Cortex of kidney (tissue), 1 donor: ENCODE results near the gene ZACN.

Source experiments
- DNase-seq: peaks from one replicate; lab custom pipeline; 2025; lab: John Stamatoyannopoulos, UW

The ZACN gene

DNA sequence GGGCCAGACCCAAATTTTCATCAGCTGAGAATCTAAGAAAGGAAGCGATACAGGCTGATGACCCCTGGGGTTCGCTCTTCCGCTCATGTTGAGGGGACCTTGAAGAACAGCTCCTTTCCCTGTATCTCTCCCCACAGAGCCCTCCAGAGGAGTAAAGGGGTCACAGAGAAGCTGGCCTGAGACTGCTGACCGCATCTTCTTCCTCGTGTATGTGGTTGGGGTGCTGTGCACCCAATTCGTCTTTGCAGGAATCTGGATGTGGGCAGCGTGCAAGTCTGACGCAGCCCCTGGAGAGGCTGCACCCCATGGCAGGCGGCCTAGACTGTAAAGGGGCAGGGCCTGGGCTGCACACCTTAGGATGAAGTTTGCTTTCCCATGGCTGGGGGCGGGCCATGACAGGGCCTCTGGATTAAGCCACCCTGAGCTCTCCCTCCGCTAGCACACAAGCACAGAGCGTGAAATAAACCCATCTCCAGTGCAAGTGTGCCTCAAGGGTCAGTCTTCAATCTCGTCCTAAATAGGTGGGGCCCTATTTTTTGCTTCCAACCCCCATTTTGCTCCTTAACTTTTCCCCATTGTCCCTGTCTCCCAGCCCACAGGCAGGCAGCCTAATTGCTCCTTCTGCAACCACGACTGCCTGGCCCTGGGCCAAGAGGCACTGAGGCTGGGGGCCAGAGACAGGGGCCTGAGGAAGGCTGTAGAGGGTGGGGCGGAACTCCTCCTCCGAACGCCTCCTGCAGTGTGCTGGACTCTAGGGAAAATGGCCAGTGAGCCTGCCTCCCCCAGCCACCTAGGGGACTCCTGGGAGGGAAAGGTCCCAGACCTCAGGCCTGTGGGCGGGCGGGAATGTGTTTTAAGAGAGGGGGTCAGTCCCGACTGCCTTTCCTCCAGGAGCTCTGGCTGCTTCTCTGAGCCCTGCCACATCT lies 3.6 kb downstream of the ZACN start:
- no peak for DNase-seq

DNA sequence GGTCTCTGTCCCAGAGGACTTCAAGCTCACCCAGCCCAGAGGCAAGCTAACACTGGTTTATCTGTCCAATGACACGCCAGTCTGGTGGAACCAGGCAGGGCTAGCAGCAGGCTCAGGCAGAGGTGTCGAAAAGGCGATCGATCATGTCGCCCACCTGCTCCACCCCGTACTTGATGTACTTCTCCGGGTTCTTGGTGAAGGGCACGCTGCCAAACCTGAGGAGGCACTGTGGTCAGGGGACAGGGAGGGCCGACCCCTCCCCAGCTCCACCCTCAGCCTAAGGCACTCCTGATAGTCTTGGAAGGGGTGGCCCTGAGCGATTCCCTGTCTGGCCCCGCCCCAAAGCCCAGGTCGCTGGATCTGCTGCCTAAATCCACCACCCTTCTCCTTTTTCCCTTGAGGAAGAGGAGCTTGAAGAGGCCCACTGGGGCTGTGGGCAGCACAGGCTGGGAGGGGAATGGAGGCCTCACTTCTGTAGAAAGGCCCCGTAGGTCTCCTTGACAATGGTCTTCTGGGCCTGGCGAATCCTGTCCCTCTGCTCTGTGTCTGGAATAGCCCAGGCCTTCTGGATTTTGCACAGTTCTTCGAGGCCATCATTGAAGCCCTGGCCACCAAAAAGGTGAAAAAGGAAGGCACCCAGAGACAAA lies 4.7 kb downstream of the ZACN start:
- DNase-seq: no peak

DNA sequence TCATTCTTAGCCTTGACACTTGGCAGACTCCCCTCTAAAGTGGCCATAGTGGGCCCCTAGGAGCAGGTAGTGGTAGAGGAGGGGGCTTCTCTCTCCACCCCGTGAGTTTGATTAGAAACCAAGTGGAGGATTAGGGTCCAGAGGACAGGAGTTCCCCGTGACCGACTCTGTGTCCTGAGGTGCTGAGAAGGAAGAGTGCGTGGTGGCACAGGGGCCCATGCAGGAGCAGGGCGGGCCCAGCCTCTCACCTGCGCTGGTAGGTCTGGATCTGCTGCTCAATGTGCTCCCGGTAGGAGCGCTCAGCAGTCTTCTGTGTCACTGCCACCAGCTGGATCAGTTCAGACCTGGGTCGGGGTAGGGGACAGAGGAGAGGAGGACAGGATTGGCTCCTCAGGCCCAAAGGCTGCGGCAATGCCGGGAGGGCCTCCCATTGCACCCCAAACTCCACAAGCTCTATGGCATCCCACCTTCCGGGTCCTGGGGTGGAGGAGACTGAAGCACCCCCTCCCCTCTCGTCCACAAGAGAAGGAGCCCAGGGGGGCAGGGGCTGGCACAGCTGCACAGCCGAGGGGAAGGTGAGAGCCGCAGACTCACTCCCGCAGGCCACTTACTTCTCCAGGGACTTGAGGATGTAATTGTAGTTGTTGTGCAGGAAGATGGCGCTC lies 6.2 kb downstream of the ZACN start:
- no peak for DNase-seq

DNA sequence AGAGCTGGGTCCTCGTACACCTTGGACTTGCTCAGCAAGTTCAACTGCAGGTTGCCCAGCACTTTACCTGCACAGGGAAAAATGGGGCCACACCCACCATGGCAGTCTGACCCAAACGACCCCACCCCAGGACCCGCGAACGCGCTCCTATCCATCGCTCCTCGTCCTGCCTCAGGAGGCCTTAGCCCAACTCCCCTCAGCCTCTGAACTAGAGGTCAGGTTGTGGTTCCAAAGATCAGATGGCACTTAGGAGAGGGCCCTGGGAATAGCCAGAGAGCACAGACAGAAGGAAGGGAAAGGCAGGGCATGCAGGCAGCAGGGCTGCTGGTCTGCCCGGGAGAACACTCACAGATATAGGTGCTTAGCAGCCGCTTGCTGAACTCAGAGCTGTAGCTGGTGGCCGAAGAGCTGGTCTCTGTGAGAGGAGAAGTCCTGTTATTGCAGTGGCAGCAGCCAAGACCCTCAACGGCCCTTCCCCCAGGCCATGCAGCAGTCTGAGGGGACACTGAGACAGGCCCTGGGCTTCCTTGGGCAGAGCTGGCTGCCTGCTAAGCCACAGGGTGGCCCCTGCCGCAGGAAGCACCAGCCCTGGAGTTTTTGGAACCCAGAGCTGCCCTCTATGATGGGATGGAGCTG lies 6.9 kb downstream of the ZACN start:
- no peak for DNase-seq

DNA sequence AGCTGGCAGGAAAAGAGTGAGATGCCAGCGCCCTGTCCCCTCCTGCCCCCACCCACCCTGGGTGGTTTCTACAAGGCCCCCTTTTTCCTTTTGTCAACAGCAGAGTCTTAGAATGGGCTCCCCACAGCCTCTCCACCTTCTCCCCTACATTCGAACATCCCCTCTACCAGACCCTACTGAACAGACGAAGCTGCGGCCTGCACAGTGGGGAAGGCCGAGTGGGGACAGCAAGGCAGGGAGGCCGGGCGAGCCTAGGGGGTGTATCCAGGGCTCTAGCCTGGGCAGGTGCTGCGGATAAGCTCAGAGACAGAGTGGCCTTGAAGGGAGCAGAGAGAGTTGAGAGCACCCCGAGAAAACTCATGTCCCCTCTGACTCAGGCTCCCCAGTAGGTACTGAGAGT lies 7.4 kb downstream of the ZACN start:
- DNase-seq: no peak

DNA sequence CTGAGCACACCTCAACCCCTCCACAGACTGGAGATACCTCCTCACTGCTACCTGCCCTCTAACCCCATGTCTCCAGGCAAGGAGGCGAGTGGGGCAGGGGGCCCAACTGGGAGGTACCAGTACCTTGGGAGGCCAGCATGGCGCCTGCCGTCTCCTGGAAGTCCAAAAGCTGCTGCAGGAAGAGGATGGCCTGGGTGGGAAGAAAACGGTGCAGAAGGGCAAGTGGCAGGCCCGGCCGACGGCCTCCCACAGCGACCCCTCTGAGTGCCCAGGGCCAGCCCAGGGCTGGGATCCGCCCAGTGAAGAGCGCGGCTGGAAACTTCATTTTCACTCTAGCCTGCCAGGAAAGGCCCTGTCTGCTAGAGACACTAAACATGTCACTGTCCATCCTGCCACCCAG lies 8.5 kb downstream of the ZACN start:
- DNase-seq: no peak

DNA sequence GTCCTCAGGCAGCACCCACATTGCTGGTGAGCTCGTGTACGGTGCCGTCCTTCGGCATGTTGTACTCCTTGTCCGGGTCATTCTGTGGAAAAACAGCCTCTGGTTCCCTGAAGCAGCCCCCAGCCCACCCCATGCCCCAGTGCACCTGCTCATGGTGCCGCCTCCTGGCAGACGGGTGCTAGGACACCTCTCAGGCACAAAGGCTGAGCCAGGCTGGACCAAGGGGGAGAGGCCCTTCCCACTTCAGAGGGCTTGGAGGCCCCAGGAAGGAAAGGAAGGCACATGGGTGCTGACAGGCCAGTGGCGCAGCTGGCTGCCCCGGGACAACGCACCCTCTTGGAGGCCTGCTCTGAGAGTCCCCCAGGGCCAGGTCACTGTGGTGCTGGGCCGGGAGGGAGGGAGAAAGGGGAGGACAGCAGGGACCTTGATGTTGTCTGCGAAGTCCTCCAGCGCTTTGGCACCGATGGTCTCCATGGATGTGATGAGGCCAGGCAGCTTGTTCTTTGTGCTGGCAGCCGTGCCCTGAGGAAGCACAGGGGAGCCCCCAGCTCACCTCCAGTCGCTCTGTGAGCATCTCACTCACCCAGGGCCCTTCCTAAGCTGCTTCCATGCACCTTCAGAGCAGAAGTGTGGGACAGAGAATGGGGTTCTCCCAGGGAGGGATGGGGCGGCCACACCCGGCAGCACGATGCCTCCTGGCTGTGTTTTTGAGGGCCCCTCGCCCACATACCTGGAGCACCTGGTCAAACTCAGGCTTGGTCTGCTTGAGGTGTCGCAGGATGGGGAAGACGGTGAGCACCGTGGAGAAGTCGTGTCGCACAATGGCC lies 9.3 kb downstream of the ZACN start:
- no peak for DNase-seq

DNA sequence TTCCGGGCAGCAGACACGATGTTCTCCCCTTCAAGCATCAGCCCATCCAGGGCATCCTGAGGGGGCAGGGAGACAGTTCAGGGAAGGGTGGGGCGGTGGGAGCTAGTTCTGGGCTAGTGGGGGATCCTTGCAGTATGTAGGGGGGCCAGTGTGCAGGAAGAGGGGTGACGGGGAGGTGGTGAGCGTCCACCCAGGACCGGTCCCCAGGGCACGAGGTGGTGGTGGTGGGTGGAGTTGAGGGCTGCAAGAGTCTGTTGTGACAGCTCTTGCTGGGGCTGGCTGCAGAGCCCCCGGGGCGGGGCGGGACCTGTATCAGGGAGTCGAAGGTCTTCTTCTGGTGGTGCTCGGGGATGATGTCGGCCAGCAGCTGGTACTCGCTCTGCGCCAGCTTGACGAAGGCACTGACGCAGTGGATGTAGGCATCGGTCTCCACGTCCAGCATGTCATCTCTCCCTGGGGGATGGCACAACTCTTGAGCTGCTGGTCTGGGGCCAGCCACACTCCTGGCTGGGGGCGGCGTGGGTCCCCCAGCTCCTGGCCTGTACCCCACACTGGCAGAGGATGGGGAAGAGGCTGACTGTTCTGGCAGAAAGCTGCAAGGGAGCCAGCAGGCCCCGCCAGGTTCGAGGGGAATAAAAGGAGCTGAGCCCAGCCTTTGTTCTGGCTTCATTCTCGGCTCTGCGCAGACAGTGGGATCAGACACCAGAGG lies 10.0 kb downstream of the ZACN start:
- no peak for DNase-seq

DNA sequence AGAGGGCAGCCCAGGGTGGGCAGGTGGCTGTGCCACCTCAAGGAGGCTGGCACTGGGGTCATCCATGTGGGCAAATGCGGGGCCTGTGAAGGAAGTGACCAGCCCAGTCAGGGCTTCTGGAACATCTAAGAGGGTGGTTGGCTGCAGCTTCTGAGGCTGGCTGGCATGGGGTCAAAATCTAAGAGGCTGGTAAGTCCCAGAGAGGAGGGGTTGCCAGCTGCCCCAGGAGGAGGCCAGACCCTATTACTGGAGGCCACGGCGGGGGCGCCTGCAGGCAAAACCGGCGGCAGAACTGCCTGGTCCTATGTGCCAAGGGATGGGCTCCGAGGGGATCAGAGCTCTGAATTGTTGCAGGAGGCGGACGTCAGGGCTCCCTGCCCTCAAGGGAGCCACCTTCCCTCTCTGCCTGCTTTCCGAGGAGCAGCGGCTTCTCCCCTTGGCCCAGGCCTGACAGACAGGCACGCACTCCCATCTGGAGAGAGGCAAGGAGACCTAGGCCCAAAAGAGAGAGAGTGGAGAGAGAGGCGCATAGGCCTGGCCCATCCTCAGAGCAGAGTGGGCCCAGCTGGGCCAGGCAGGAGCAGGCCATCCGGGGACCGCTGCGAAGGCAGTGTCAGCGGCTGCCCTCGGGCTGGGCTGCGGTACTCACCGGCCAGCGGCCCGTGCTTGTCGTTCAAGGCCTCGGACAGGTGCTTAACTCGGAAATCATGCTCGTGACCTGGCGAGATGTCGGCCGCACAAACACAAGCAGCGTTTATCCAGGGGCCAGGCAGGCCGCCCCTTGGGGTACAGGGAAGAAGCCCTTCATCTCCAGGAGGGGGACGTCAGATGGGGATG lies 10.9 kb downstream of the ZACN start:
- DNase-seq: no peak

DNA sequence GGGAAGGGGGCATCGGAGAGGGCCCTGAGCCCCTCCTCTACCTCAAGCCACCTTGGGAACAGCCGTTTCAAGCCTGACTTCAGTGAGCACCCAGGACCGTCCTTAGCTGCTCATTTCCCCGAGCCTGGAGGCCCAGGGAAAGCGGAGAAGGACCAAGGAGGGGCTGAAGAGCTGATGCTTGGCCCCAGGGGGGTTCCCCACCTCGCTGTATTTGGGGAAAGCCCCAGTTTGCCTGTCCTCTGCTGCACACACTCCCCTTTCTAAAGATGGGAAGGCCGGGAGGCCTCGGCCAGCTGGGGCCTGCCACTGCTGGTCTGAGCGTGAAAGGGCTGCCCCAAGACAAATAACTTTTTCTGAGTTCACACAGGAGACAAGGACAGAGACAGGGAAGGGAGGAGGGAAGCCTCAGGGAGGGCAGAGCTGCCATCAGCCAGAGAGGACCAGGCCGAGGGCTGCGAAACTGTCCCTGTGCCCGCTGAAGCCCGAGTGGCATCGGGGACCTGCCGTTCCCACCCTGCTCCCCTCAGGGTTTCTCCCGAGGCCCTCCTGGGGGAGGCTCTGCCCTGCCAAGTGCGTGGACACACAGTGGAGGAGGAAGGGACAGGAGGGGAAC lies 11.6 kb downstream of the ZACN start:
- DNase-seq: no peak

DNA sequence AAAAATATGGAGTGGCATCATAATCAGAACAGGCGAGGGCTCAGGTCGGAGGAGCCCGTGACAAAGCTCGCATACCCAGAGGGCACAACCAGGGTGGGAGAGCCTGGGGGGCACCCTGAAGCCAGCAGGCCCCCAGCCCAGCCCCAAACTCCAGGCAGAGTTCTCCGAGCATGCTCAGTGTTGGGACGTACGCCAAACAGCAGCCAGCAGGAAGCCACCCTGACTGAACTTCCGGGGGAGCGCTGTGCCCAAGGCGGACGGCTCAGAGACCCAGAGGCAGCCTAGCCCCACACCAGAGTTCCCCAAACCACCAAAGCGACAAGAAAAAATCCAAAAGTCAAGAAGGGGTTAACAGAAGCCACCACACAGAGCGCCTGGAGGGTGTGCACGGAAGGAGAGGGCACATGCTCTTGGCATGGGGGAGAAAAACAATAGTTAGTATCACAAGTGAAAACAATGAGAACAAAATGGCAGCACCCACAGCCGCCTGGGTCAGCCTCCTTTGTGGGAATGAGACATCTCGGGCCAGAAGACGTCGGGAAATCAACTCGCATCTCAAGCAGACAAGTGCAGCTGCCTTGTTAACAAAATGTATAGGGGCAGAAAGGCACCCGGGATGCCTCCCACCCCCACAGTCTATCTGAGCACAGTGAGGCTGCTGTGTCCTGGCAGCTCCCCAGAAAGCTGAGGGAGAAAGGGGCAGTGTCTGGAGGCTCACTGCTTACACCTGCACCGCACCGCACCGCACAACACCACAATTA lies 12.7 kb downstream of the ZACN start:
- DNase-seq: no peak

DNA sequence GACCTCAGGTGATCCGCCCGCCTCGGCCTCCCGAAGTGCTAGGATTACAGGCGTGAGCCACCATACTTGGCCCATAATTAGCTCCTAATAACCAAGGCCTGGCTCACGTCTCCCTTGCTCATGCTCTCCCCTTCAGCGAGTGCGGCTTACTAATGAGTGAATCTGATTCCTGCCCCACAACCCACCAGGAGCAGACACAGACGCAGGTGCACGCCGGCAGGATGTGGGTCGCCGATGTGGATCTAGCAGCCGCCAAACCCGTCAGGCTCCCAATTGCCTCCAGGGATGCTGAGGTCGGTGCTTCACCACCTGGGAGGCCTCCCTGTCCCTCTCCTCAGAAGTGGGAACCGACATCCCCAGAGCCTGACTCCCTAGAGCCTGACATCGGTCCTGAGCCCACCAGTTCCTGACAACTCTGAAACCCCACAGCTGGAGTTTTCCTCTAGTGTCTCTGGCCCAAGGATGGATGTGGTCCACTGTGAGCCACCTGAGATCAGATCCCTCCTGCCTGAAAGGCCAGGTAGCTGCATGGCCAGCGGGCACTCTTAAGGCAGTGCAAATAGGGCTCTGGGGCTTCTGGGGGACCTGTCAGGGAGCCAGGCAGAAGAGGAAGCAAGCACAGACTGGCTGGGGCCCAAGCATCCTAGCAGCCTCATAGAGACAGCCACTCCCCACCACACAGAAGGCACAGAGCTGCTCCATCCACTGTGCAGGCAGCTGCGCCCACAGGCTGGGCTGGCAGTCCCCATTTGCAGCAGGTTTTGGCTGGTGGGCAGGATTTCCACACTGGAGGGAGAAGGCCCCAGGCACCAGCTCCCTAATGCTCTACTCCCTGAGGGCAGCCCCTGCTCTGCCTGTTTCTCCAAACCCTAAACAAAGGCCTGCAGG lies 13.8 kb downstream of the ZACN start:
- DNase-seq: no peak

DNA sequence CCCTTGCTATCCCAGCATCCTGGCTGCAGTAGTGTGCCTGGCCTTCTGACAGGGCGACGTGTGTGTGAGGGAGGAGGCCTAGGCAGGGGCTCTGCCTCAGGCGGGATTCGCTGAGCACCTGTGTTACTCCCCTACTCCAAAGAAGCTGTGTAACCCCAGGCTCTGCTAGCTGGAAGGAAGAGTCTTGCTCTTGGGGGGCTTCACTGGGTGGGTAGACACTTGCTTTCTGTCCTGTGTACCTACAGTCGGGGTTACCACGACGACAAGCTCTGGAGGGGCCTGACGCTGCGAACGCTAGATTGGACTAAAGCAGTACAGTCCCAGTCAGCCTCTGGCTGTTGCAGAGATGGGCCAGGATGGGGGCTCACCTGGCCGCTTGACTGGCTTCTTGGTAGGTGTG lies 15.1 kb downstream of the ZACN start:
- no peak for DNase-seq

DNA sequence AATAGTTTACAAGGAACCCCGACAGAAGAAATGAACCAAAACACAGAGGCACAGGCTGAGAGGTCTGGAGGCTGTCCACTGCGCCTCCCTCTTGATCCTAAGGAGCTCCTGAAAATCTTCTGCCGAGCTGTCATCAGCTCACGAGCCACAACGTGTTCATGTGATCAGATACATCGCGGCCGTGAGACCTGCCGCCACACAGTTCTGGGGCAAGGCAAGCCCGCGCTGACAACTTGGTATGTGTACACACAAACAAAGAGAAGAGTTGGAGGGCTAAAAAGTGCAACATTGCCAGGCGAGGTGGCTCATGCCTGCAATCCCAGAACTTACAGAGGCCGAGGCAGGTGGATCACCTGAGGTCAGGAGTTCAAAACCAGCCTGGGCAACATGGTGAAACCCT lies 17.0 kb downstream of the ZACN start:
- no peak for DNase-seq

DNA sequence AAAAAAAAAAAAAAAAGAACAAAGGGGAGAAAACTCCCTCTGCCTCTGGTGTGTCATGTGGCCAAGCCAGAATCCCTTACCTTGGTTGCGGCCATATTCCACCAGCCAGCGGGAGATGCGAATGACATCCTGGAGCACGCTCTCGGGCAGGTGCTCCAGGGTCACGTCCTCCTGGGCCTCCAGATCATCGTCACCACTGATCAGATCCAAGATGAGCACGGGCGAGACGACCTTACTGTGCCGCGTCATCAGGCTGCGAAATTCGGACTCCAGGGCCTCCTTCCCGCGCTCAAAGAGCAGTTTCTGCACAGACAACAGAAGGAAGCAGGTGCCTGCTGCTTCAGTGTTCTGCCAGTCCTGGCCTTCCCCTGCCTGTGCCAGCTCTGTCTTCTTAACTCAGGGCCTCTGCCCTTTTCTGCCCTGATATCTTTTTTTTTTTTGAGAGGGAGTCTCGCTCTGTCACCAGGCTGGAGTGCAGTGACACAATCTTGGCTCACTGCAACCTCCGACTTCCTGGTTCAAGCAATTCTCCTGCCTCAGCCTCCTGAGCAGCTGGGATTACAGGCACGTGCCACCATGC lies 18.8 kb downstream of the ZACN start:
- DNase-seq: no peak

DNA sequence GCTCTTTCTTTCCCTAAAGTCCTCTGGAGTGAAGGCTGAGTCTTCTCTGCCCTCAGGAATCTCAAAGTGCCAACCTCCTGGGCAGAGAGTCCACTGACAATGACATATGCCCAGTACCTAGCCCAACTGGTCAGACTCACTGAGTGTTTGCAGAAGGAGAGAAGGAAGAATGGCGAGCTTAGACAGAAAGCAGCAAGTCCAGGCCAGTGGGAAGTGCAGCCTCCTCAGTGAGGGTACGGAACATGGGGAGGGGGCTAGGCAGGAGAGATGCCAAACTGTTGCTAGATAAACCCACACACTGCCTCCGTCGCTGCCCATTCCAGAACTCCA lies 23.9 kb downstream of the ZACN start:
- no peak for DNase-seq

DNA sequence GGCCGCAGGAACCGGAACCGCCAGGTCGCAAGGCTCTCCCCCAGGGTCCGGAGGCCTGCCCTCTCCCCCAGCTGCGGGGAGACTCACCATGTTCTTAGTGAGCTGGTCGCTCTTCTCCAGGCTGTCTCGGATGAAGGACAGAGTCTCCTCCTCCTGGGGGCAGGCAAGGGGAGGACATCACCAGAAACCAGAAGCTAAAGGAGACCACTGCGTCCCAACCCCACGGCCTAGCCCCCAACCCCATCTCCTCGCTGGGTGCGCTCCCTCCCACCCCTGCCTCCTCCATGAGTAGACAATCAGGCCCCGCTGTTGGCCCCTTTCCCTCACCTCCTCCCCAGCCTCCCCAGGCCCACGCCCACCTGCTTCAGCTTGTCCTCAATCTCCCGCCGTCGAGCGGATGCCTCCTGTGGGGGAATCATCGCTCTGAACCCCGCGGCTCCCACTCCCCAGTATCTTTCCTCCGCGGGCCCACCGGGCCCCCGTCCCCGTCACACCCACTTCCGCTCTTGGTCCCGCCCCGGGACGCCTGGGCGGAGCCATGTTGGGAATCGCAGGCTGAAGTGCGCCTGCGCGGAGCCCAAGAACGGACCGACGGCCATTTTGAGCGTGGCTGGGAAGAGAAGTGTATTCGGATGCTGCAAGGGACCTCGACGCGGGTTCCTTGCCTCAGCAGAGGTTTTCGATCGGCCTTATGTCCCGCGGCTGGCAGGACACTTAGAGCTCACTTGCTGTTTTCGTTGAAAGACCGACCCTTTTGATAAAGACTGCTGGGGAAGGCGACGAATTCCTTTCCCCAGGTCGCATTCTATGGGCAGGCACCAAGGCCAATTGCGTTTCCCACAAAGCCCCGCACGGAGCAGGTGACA lies 24.5 kb downstream of the ZACN start, which contains the start of gene EXOC7:
Gene EXOC7, minus strand, starts transcription at position 514 of the 866 bp plus-strand sequence. Its CDS starts 95 bp downstream, at position 419.
- DNase-seq: no peak
